CD4-positive, alpha-beta T cell treated with Interleukin-15 for 1 hour (primary cell): ENCODE results near the gene PTPA.
"Not testable (repeated sequence)": the region's sequence is repeated elsewhere in the genome, so short reads cannot be mapped to it uniquely, and the experiment has no call there.

ENCODE experiments used
- DNase-seq: peaks from one replicate; pipeline ENCODE4 v3.0.0-alpha.2; 2020

PTPA gene

GRCh38 chr9:129161534-129161837 is 50.3 kb downstream of the PTPA start:
- no peak for DNase-seq

GRCh38 chr9:129162497-129163197 is 51.4 kb downstream of the PTPA start:
- DNase-seq: no peak

GRCh38 chr9:129163198-129163670 is 52.0 kb downstream of the PTPA start:
- not testable (repeated sequence) for DNase-seq

GRCh38 chr9:129163753-129164152 is 52.5 kb downstream of the PTPA start:
- DNase-seq: no peak

- DNase-seq: no peak
Measured at GRCh38 chr9:129164246-129164930, 53.2 kb downstream of the PTPA start.

- DNase-seq: no peak
Measured at GRCh38 chr9:129165198-129165597, 54.0 kb downstream of the PTPA start.

- peak; percentile 45 for DNase-seq
Measured at GRCh38 chr9:129166623-129167557, 55.7 kb downstream of the PTPA start.

GRCh38 chr9:129170229-129170628 is 59.0 kb downstream of the PTPA start:
- DNase-seq: no peak

- DNase-seq: no peak
Measured at GRCh38 chr9:129171993-129172751, 61.0 kb downstream of the PTPA start.

GRCh38 chr9:129172816-129173215 is 61.6 kb downstream of the PTPA start:
- no peak for DNase-seq

- no peak for DNase-seq
Measured at GRCh38 chr9:129173296-129174101, 62.3 kb downstream of the PTPA start.

- peak; percentile 75 for DNase-seq
Measured at GRCh38 chr9:129174102-129174723, 63.0 kb downstream of the PTPA start.

GRCh38 chr9:129174724-129175514 is 63.7 kb downstream of the PTPA start:
- DNase-seq: no peak

GRCh38 chr9:129175515-129175824 is 64.3 kb downstream of the PTPA start:
- DNase-seq: no peak

GRCh38 chr9:129175825-129176633 is 64.8 kb downstream of the PTPA start:
- DNase-seq: peak; percentile 79

GRCh38 chr9:129176701-129177442 is 65.7 kb downstream of the PTPA start:
- no peak for DNase-seq

GRCh38 chr9:129177443-129177790 is 66.2 kb downstream of the PTPA start:
- DNase-seq: no peak

- DNase-seq: peak; percentile 95
Measured at GRCh38 chr9:129177791-129178567, 66.8 kb downstream of the PTPA start, which contains the start of gene IER5L. TSS of gene IER5L (minus strand) at chr9:129178261. CDS start at chr9:129178052, 209 bp downstream.
